HepG2 (cell line): ENCODE data around the gene ZNF652. TPM values are rescaled to one million over a fixed set of nuclear protein-coding genes. Genes with fewer than 3 reads are reported as not detected.

Experiments
- ATAC-seq: fragments of 200-7000 bp; cut with Tn5 transposase; 3 replicates; pipeline ENCODE4 v1.9.1; 2020; ENCODE audit warnings: mild to moderate bottlenecking, moderate library complexity
- BruUV-seq: library from RNA; stranded (reverse); fragments of 400-500 nt; replicated peaks from 2 replicates; lab custom pipeline; 2021; lab: Mats Ljungman, UMichigan
- CTCF ChIA-PET: fragments of 300-600 bp; formaldehyde crosslinking; extraction: SDS; loops from one replicate; lab custom pipeline; 2021; ENCODE audit warnings: low total read pairs, inconsistent platforms, low intra/inter-chr PET ratio; lab: Yijun Ruan, JAX
- POLR2A ChIA-PET: fragments of 350-600 bp; sonication (Branson Sonifier 250); formaldehyde crosslinking; loops from one replicate; lab custom pipeline; 2020; ENCODE audit warnings: antibody characterized with exemption, inconsistent platforms; lab: Yijun Ruan, JAX
- DNase-seq: peaks from one replicate; pipeline ENCODE4 v3.0.0-alpha.2; 2015; ENCODE audit warnings: low spot score
- FAIRE-seq: peaks from 3 replicates; lab custom pipeline; 2011; peaks lifted over from hg19 to GRCh38; lab: Jason Lieb, UNC
- H2AFZ ChIP-seq: one replicate; pipeline ENCODE4 v1.6.1; 2011; ENCODE audit warnings: low read length, inconsistent platforms
- H3K27ac ChIP-seq: fragments of 300-600 bp; 3 replicates; pipeline ENCODE4 v1.8.0; 2011; ENCODE audit warnings: mixed run types, mild to moderate bottlenecking, mixed read lengths, low read length, inconsistent platforms; ENCODE audit not compliant: insufficient read depth; ENCODE audit errors: extremely low read length
- H3K27me3 ChIP-seq, 2 experiments: fragments of 200-600 bp in 1 of 2; 2 replicates in 1 of 2; 3 replicates in 1 of 2; pipeline versions ENCODE4 v1.6.0 to v1.8.0; 2011; ENCODE audit warnings: low read length in 2 of 2, mild to moderate bottlenecking in 2 of 2, moderate library complexity in 2 of 2, inconsistent platforms in 1 of 2; ENCODE audit not compliant: insufficient read depth in 2 of 2, control insufficient read depth in 1 of 2
- H3K36me3 ChIP-seq, 2 experiments: fragments of 200-600 bp in 1 of 2; replicated peaks in 1 of 2; 2 replicates in 1 of 2; 3 replicates in 1 of 2; pipeline versions ENCODE4 v1.5.1 to v1.8.0; 2011; ENCODE audit warnings: low read length in 2 of 2, inconsistent platforms in 1 of 2; ENCODE audit not compliant: insufficient read depth in 2 of 2, control insufficient read depth in 1 of 2
- H3K4me1 ChIP-seq: 2 replicates; pipeline ENCODE4 v1.5.1; 2012; ENCODE audit warnings: low read length, inconsistent platforms; ENCODE audit not compliant: insufficient read depth
- H3K4me2 ChIP-seq: 2 replicates; pipeline ENCODE4 v1.6.0; 2011; ENCODE audit warnings: low read depth, low read length, inconsistent platforms
- H3K4me3 ChIP-seq, 3 experiments: fragments of 200-600 bp in 1 of 3; sonication (generic), shearing (Covaris generic) in 1 of 3; replicated peaks in 1 of 3; 2 replicates each; pipeline ENCODE4 v1.5.1; 2011 to 2016; ENCODE audit warnings: low read length in 3 of 3, inconsistent platforms in 2 of 3, low read depth in 2 of 3, mild to moderate bottlenecking in 2 of 3, control low read depth in 1 of 3, mixed read lengths in 1 of 3; ENCODE audit not compliant: insufficient read depth in 1 of 3
- H3K79me2 ChIP-seq: one replicate; pipeline ENCODE4 v1.6.1; 2011; ENCODE audit warnings: low read length, inconsistent platforms; ENCODE audit not compliant: insufficient read depth
- H3K9ac ChIP-seq: 2 replicates; pipeline ENCODE4 v1.6.0; 2011; ENCODE audit warnings: mild to moderate bottlenecking, low read depth, low read length, inconsistent platforms; ENCODE audit not compliant: insufficient read depth
- H3K9me3 ChIP-seq: 2 replicates; pipeline ENCODE4 v1.5.1; 2012; ENCODE audit warnings: mild to moderate bottlenecking, low read length
- H4K20me1 ChIP-seq: 2 replicates; pipeline ENCODE4 v1.6.0; 2011; ENCODE audit warnings: inconsistent platforms, mild to moderate bottlenecking, low read length, moderate library complexity; ENCODE audit not compliant: insufficient read depth
- FLYWCH1 ChIP-seq: sonication (generic); formaldehyde crosslinking; IDR thresholded peaks from 2 replicates; pipeline ENCODE4 v1.8.1; 2023; ENCODE audit warnings: mild to moderate bottlenecking, missing genetic modification reagents
- HNF1B ChIP-seq: sonication (generic); formaldehyde crosslinking; IDR thresholded peaks from 2 replicates; pipeline ENCODE4 v1.5.1; 2020; ENCODE audit warnings: mild to moderate bottlenecking, moderate library complexity, missing genetic modification reagents
- MEIS1 ChIP-seq: sonication (generic); formaldehyde crosslinking; IDR thresholded peaks from 2 replicates; pipeline ENCODE4 v1.9.0; 2021; ENCODE audit warnings: mild to moderate bottlenecking, missing genetic modification reagents, moderate library complexity, borderline replicate concordance
- NR2C2 ChIP-seq: sonication (generic); formaldehyde crosslinking; IDR thresholded peaks from 2 replicates; pipeline ENCODE4 v1.4.0; 2020; ENCODE audit warnings: missing genetic modification reagents, mild to moderate bottlenecking, moderate library complexity, borderline replicate concordance
- RBFOX2 ChIP-seq: fragments of 200-400 bp; formaldehyde crosslinking; IDR thresholded peaks from 2 replicates; pipeline ENCODE4 v1.6.1; 2017; ENCODE audit warnings: low read depth, mild to moderate bottlenecking, low read length
- SOX5 ChIP-seq: IDR thresholded peaks from 2 replicates; pipeline ENCODE4 v1.6.1; 2016; ENCODE audit warnings: borderline replicate concordance
- TOE1 ChIP-seq: sonication (generic); formaldehyde crosslinking; IDR thresholded peaks from 2 replicates; pipeline ENCODE4 v1.4.0; 2020; ENCODE audit warnings: mild to moderate bottlenecking, missing genetic modification reagents
- XBP1 ChIP-seq: sonication (generic); formaldehyde crosslinking; IDR thresholded peaks from 2 replicates; pipeline ENCODE4 v1.5.0; 2020; ENCODE audit warnings: missing genetic modification reagents
- ZBTB43 ChIP-seq: sonication (generic); formaldehyde crosslinking; conservative IDR thresholded peaks from 2 replicates; pipeline ENCODE4 v1.4.0; 2020; ENCODE audit warnings: missing genetic modification reagents
- ZNF264 ChIP-seq: sonication (generic); formaldehyde crosslinking; IDR thresholded peaks from 2 replicates; pipeline ENCODE4 v1.4.0; 2020; ENCODE audit warnings: missing genetic modification reagents
- WGBS: methylation state at CpG from one replicate; pipeline ENCODE4 v1.1.6; 2017; ENCODE audit warnings: low lambda C conversion rate; 5-methylcytosine and 5-hydroxymethylcytosine counted together
- in situ Hi-C: cut with HindIII; loops from 2 replicates; pipeline ENCODE4 v1.10.0; 2017; ENCODE audit warnings: low pct_unique_long_range_greater_than_20kb; ENCODE audit not compliant: extremely low pct_ligation_motif_present
- intact Hi-C: fragments of 100-400 bp; cut with micrococcal nuclease; formaldehyde crosslinking; loops from one replicate; pipeline ENCODE4 v1.10.0; 2022; ENCODE audit not compliant: unreplicated experiment
- polyA plus RNA-seq, 8 experiments: library from polyadenylated mRNA; depleted of rRNA in 3 of 8; stranded (reverse) in 7 of 8; unstranded in 1 of 8; fragments of >200 nt; fragmentation: Illumina TruSeq in 4 of 8; extraction: Trizol in 4 of 8; gene quantifications; 2 replicates each; pipeline versions ENCODE4 v1.2.1 to v1.2.3, GENCODE V29; 2011 to 2016; ENCODE audit warnings: low read depth in 4 of 8, missing spikeins in 1 of 8, mixed read lengths in 1 of 8; ENCODE audit not compliant: insufficient read depth in 1 of 8
- total RNA-seq, 5 experiments: library from RNA; depleted of rRNA; stranded (reverse); fragments of >200 nt; fragmentation: Illumina TruSeq; extraction: Trizol; gene quantifications; 2 replicates each; pipeline ENCODE4 v1.2.3, GENCODE V29; 2016; ENCODE audit warnings: low read depth in 1 of 5
- TF ChIP-seq, protein P1 (sequence below): sonication (generic); formaldehyde crosslinking; IDR thresholded peaks from 2 replicates; pipeline ENCODE4 v1.4.0; 2020; ENCODE audit warnings: missing genetic modification reagents
- TF ChIP-seq, protein P2 (sequence below): sonication (generic); formaldehyde crosslinking; IDR thresholded peaks from 2 replicates; pipeline ENCODE4 v1.8.1; 2023; ENCODE audit warnings: missing genetic modification reagents, mild to moderate bottlenecking, borderline replicate concordance
- TF ChIP-seq, protein P3 (sequence below): sonication (generic); formaldehyde crosslinking; IDR thresholded peaks from 2 replicates; pipeline ENCODE4 v1.9.0; 2021; ENCODE audit warnings: missing genetic modification reagents, mild to moderate bottlenecking, borderline replicate concordance
- TF ChIP-seq, protein P4 (sequence below): sonication (generic); formaldehyde crosslinking; IDR thresholded peaks from 2 replicates; pipeline ENCODE4 v1.4.0; 2020; ENCODE audit warnings: mild to moderate bottlenecking, low read depth, missing genetic modification reagents

ZNF652 gene
- total and polyA plus RNA-seq, 2 of the 13 experiments (the other 11 are each of a cell fraction or from before 2014, with no cell fraction given), result 16.2 to 30.2 TPM

DNA sequence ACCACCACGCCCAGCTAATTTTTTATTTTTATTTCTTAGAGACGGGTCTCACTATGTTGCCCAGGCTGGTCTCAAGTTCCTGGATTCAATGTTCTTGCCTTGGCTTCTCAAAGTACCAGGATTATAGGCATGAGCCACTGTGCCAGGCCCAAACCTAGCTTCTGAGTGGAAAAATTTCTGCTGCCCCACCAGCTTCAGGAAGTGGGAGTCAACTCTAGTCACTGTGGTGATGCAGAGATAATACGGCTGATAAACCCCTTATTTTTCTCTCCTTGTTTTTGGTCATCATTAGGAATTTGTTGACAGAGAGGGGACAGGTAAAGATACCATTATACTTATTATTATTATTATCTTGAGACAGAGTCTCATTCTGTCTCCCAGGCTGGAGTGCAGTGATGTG lies 103.7 kb downstream of the ZNF652 start (continued):
- TF ChIP-seq, protein P1, sequence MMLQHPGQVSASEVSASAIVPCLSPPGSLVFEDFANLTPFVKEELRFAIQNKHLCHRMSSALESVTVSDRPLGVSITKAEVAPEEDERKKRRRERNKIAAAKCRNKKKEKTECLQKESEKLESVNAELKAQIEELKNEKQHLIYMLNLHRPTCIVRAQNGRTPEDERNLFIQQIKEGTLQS (CRISPR knock-in tag), result no peak
- TF ChIP-seq ZNF264 (CRISPR knock-in tag) (no peak), TOE1 (CRISPR knock-in tag) (no peak), MEIS1 (CRISPR knock-in tag) (no peak), RBFOX2 (no peak)

DNA sequence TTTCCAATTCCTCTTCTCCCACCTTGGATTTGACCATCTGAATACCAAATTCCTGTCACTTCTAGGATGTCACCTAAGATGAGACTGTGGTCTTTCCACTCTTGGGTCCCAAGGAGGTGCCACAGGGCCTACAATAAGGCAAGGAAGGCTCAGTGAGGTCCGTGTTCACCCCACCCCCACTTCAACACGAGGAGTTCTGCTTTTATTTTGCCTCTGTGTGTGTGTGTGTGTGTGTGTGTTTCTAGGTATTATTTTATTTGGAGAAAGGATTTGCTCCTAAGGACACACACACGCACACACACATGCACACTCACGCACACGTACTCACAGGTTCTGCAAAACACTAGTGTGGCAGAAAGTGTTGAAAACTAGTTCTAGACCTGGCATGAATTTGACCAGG lies 106.9 kb downstream of the ZNF652 start:
- 35% methylated on average over 5 of the region's 5 CpGs for WGBS
- Histone ChIP-seq H3K36me3 (no peaks in the 10 kb centered on the region), H2AFZ (no peak overlapping the region), H3K4me3 (no peak overlapping the region), H3K4me1 (peaks cover 12% of the 10 kb centered on the region), H3K27ac (no peak overlapping the region), H3K9ac (no peak overlapping the region), H4K20me1 (no peaks in the 10 kb centered on the region), H3K9me3 (no peaks in the 10 kb centered on the region), H3K27me3 (peaks cover 0 to 18% of the 10 kb centered on the region in 2 experiments), H3K79me2 (no peaks in the 10 kb centered on the region), H3K4me2 (no peak overlapping the region)
- no peak for TF ChIP-seq FLYWCH1 (CRISPR knock-in tag)
- TF ChIP-seq, protein P2, sequence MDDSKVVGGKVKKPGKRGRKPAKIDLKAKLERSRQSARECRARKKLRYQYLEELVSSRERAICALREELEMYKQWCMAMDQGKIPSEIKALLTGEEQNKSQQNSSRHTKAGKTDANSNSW (CRISPR knock-in tag), result no peak
- TF ChIP-seq SOX5 (CRISPR knock-in tag), result no peak
- TF ChIP-seq XBP1 (CRISPR knock-in tag), result no peak
- TF ChIP-seq HNF1B (CRISPR knock-in tag), result no peak
- no peak for TF ChIP-seq ZBTB43
- TF ChIP-seq, protein P3, sequence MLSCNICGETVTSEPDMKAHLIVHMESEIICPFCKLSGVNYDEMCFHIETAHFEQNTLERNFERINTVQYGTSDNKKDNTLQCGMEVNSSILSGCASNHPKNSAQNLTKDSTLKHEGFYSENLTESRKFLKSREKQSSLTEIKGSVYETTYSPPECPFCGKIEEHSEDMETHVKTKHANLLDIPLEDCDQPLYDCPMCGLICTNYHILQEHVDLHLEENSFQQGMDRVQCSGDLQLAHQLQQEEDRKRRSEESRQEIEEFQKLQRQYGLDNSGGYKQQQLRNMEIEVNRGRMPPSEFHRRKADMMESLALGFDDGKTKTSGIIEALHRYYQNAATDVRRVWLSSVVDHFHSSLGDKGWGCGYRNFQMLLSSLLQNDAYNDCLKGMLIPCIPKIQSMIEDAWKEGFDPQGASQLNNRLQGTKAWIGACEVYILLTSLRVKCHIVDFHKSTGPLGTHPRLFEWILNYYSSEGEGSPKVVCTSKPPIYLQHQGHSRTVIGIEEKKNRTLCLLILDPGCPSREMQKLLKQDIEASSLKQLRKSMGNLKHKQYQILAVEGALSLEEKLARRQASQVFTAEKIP (CRISPR knock-in tag), result no peak
- no peak for TF ChIP-seq NR2C2
- TF ChIP-seq, protein P4, sequence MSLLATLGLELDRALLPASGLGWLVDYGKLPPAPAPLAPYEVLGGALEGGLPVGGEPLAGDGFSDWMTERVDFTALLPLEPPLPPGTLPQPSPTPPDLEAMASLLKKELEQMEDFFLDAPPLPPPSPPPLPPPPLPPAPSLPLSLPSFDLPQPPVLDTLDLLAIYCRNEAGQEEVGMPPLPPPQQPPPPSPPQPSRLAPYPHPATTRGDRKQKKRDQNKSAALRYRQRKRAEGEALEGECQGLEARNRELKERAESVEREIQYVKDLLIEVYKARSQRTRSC, result no peak
- ATAC-seq (no peak), DNase-seq (no peak), FAIRE-seq (no peak)
- ChIA-PET CTCF (no interaction called here), POLR2A (no interaction called here)
- no TSS peak for BruUV-seq
- intact Hi-C loops (no loop called here), in situ Hi-C loops (no loop called here)
